Mesenchymal stem cell (in vitro differentiated cells and primary cell): ENCODE data around the gene ANXA4.
A peak's percentile ranks its signal among the peaks of the same experiment; 100 is the strongest.

Experiments
- DNase-seq: peaks from one replicate; pipeline ENCODE4 v3.0.0-alpha.2; 2013
- H2AFZ ChIP-seq: one replicate; pipeline ENCODE4 v1.6.1; 2013; ENCODE audit warnings: low read depth, mild to moderate bottlenecking, control low read depth, inconsistent platforms, low read length, moderate library complexity
- H2AK5ac ChIP-seq: 2 replicates; pipeline ENCODE4 v1.6.1; 2013; ENCODE audit warnings: low read length, moderate library complexity, mild to moderate bottlenecking, inconsistent platforms; ENCODE audit not compliant: severe bottlenecking
- H2BK120ac ChIP-seq: one replicate; pipeline ENCODE4 v1.6.1; 2013; ENCODE audit warnings: low read depth, mild to moderate bottlenecking, inconsistent platforms, low read length, moderate library complexity
- H2BK12ac ChIP-seq, 2 experiments: one replicate each; pipeline ENCODE4 v1.6.1; 2013; ENCODE audit warnings: inconsistent platforms in 2 of 2, low read length in 2 of 2, mild to moderate bottlenecking in 2 of 2, moderate library complexity in 2 of 2, control low read depth in 1 of 2
- H2BK15ac ChIP-seq: one replicate; pipeline ENCODE4 v1.6.1; 2013; ENCODE audit warnings: mild to moderate bottlenecking, low read depth, inconsistent platforms; ENCODE audit not compliant: poor library complexity, severe bottlenecking
- H2BK5ac ChIP-seq: 2 replicates; pipeline ENCODE4 v1.6.1; 2013; ENCODE audit warnings: low read depth, mild to moderate bottlenecking, low read length, control low read depth, inconsistent platforms; ENCODE audit not compliant: poor library complexity, severe bottlenecking
- H3K14ac ChIP-seq, 2 experiments: one replicate each; pipeline ENCODE4 v1.6.1; 2013; ENCODE audit warnings: inconsistent platforms in 2 of 2, low read length in 2 of 2, control low read depth in 1 of 2, mild to moderate bottlenecking in 1 of 2, moderate library complexity in 1 of 2
- H3K18ac ChIP-seq, 2 experiments: one replicate each; pipeline ENCODE4 v1.6.1; 2013; ENCODE audit warnings: inconsistent platforms in 2 of 2, low read length in 2 of 2, control low read depth in 1 of 2, low read depth in 1 of 2, mild to moderate bottlenecking in 1 of 2
- H3K23ac ChIP-seq, 2 experiments: one replicate each; pipeline ENCODE4 v1.6.1; 2013; ENCODE audit warnings: inconsistent platforms in 2 of 2, low read length in 2 of 2, mild to moderate bottlenecking in 2 of 2, moderate library complexity in 2 of 2, control low read depth in 1 of 2
- H3K27ac ChIP-seq: 2 replicates; pipeline ENCODE4 v1.5.1; 2013; ENCODE audit warnings: mild to moderate bottlenecking, moderate library complexity, low read length, control low read depth, inconsistent platforms; ENCODE audit not compliant: poor library complexity, severe bottlenecking
- H3K27me3 ChIP-seq, 2 experiments: 2 replicates each; pipeline versions ENCODE4 v1.6.1 to v1.7.0; 2013; ENCODE audit warnings: low read length in 2 of 2, mild to moderate bottlenecking in 2 of 2, moderate library complexity in 2 of 2, control low read depth in 1 of 2, inconsistent platforms in 1 of 2; ENCODE audit not compliant: control insufficient read depth in 1 of 2, insufficient read depth in 1 of 2
- H3K36me3 ChIP-seq, 2 experiments: 2 replicates each; pipeline versions ENCODE4 v1.6.1 to v1.7.0; 2013; ENCODE audit warnings: low read length in 2 of 2, control low read depth in 1 of 2, inconsistent platforms in 1 of 2, low read depth in 1 of 2, mild to moderate bottlenecking in 1 of 2; ENCODE audit not compliant: insufficient read depth in 2 of 2, control insufficient read depth in 1 of 2
- H3K4ac ChIP-seq, 2 experiments: one replicate each; pipeline ENCODE4 v1.6.1; 2013; ENCODE audit warnings: inconsistent platforms in 2 of 2, low read length in 2 of 2, mild to moderate bottlenecking in 2 of 2, moderate library complexity in 2 of 2, control low read depth in 1 of 2, low read depth in 1 of 2
- H3K4me1 ChIP-seq: 2 replicates; pipeline ENCODE4 v1.6.1; 2013; ENCODE audit warnings: low read depth, low read length, control low read depth; ENCODE audit not compliant: control insufficient read depth, insufficient read depth
- H3K4me2 ChIP-seq: 2 replicates; pipeline ENCODE4 v1.6.1; 2013; ENCODE audit warnings: low read length, mild to moderate bottlenecking, inconsistent platforms; ENCODE audit not compliant: poor library complexity, severe bottlenecking
- H3K4me3 ChIP-seq, 2 experiments: 2 replicates each; pipeline versions ENCODE4 v1.5.1 to v1.7.0; 2013; ENCODE audit warnings: low read length in 2 of 2, mild to moderate bottlenecking in 2 of 2, control low read depth in 1 of 2, low read depth in 1 of 2; ENCODE audit not compliant: insufficient read depth in 1 of 2
- H3K79me1 ChIP-seq: replicated peaks from 2 replicates; pipeline ENCODE4 v1.6.1; 2013; ENCODE audit warnings: mild to moderate bottlenecking, control low read depth, low read length, inconsistent platforms; ENCODE audit not compliant: poor library complexity, severe bottlenecking
- H3K9ac ChIP-seq: 2 replicates; pipeline ENCODE4 v1.7.0; 2013; ENCODE audit warnings: mild to moderate bottlenecking, low read length, moderate library complexity
- H3K9me3 ChIP-seq: 2 replicates; pipeline ENCODE4 v1.7.0; 2013; ENCODE audit warnings: mild to moderate bottlenecking, low read length; ENCODE audit not compliant: control insufficient read depth
- H4K8ac ChIP-seq: one replicate; pipeline ENCODE4 v1.6.1; 2013; ENCODE audit warnings: inconsistent platforms, mild to moderate bottlenecking, low read length, moderate library complexity
- H4K91ac ChIP-seq: one replicate; pipeline ENCODE4 v1.6.1; 2013; ENCODE audit warnings: mild to moderate bottlenecking, low read length, inconsistent platforms
- WGBS: methylation state at CpG from one replicate; pipeline ENCODE4 v1.1.7; 2013; ENCODE audit warnings: mixed read lengths; 5-methylcytosine and 5-hydroxymethylcytosine counted together

ANXA4 gene

GRCh38 chr2:69767034-69767433, 25.1 kb downstream of the ANXA4 start:
- peak overlapping the region in 1 of 2 experiments; percentile 25 for H3K4me3 ChIP-seq
- no peak overlapping the region for H2BK5ac ChIP-seq
- H3K27ac ChIP-seq, result peak overlapping the region; percentile 4
- H3K23ac ChIP-seq, result no peak overlapping the region
- no peaks in the 10 kb centered on the region for H3K27me3 ChIP-seq
- no peak overlapping the region for H2AFZ ChIP-seq
- no peak overlapping the region for H2BK12ac ChIP-seq
- H2BK120ac ChIP-seq, result no peak overlapping the region
- peak overlapping the region; percentile 66 for H3K9ac ChIP-seq
- H3K9me3 ChIP-seq, result no peaks in the 10 kb centered on the region
- peak overlapping the region; percentile 45 for H4K8ac ChIP-seq
- H2AK5ac ChIP-seq, result peak overlapping the region; percentile 16
- no peak overlapping the region for H4K91ac ChIP-seq
- H3K79me1 ChIP-seq, result peaks cover 9% of the 10 kb centered on the region
- peaks cover 22% of the 10 kb centered on the region for H3K4me1 ChIP-seq
- no peak overlapping the region for H3K4ac ChIP-seq
- no peak overlapping the region for H3K14ac ChIP-seq
- DNase-seq, result peak; percentile 74
- H3K4me2 ChIP-seq, result no peak overlapping the region
- H2BK15ac ChIP-seq, result no peak overlapping the region
- H3K18ac ChIP-seq, result no peak overlapping the region
- 45% methylated on average over 3 of the region's 3 CpGs for WGBS
- H3K36me3 ChIP-seq, result peaks cover 17 to 20% of the 10 kb centered on the region in 2 experiments

GRCh38 chr2:69768235-69768634, 26.3 kb downstream of the ANXA4 start:
- no peak overlapping the region for H3K9ac ChIP-seq
- H3K79me1 ChIP-seq, result peaks cover 8% of the 10 kb centered on the region
- H2BK15ac ChIP-seq, result no peak overlapping the region
- H2BK12ac ChIP-seq, result peak overlapping the region; percentile 75 to 92
- no peak for DNase-seq
- peak overlapping the region; percentile 74 for H4K91ac ChIP-seq
- H3K4me1 ChIP-seq, result peaks cover 21% of the 10 kb centered on the region
- H3K23ac ChIP-seq, result no peak overlapping the region
- no peak overlapping the region for H2AK5ac ChIP-seq
- H3K18ac ChIP-seq, result peak overlapping the region in 1 of 2 experiments; percentile 79
- peak overlapping the region in 1 of 2 experiments; percentile 24 for H3K4ac ChIP-seq
- H3K27me3 ChIP-seq, result no peaks in the 10 kb centered on the region
- no peaks in the 10 kb centered on the region for H3K9me3 ChIP-seq
- H2BK5ac ChIP-seq, result no peak overlapping the region
- H3K4me2 ChIP-seq, result no peak overlapping the region
- no peak overlapping the region for H2AFZ ChIP-seq
- H2BK120ac ChIP-seq, result no peak overlapping the region
- peaks cover 10 to 17% of the 10 kb centered on the region in 2 experiments for H3K36me3 ChIP-seq
- whole genome bisulfite sequencing, result 98% methylated on average over 5 of the region's 5 CpGs
- H4K8ac ChIP-seq, result no peak overlapping the region
- H3K4me3 ChIP-seq, result no peak overlapping the region
- H3K27ac ChIP-seq, result no peak overlapping the region
- no peak overlapping the region for H3K14ac ChIP-seq

- no peak for DNase-seq
- Histone ChIP-seq H3K4me2 (no peak overlapping the region), H4K8ac (no peak overlapping the region), H3K14ac (no peak overlapping the region), H3K4me3 (no peak overlapping the region), H3K4ac (no peak overlapping the region), H2BK120ac (no peak overlapping the region), H2BK15ac (no peak overlapping the region), H3K27me3 (no peaks in the 10 kb centered on the region), H3K27ac (no peak overlapping the region), H2BK5ac (no peak overlapping the region), H2BK12ac (no peak overlapping the region), H3K23ac (no peak overlapping the region), H3K18ac (no peak overlapping the region), H3K4me1 (peaks cover 22% of the 10 kb centered on the region), H3K9me3 (no peaks in the 10 kb centered on the region), H4K91ac (no peak overlapping the region), H3K9ac (no peak overlapping the region), H2AK5ac (no peak overlapping the region), H3K36me3 (peaks cover 12 to 17% of the 10 kb centered on the region in 2 experiments), H2AFZ (no peak overlapping the region), H3K79me1 (peaks cover 8% of the 10 kb centered on the region)
- WGBS, result 100% methylated on average over 2 of the region's 2 CpGs
Measured at GRCh38 chr2:69768789-69769188, 26.9 kb downstream of the ANXA4 start.

- H2BK15ac ChIP-seq, result no peak overlapping the region
- no peaks in the 10 kb centered on the region for H3K9me3 ChIP-seq
- no peak overlapping the region for H3K14ac ChIP-seq
- peaks cover 14% of the 10 kb centered on the region in 2 experiments for H3K36me3 ChIP-seq
- no peak overlapping the region for H4K8ac ChIP-seq
- H2AK5ac ChIP-seq, result no peak overlapping the region
- no peak for DNase-seq
- H2AFZ ChIP-seq, result no peak overlapping the region
- no peak overlapping the region for H2BK120ac ChIP-seq
- no peak overlapping the region for H3K4me2 ChIP-seq
- no CpG with 5 or more reads among the region's 1 CpG for whole genome bisulfite sequencing
- no peak overlapping the region for H3K4ac ChIP-seq
- no peak overlapping the region for H2BK5ac ChIP-seq
- no peak overlapping the region for H3K4me3 ChIP-seq
- H3K79me1 ChIP-seq, result peaks cover 7% of the 10 kb centered on the region
- H3K18ac ChIP-seq, result no peak overlapping the region
- peak overlapping the region; percentile 85 for H3K9ac ChIP-seq
- H4K91ac ChIP-seq, result no peak overlapping the region
- no peak overlapping the region for H2BK12ac ChIP-seq
- H3K4me1 ChIP-seq, result peaks cover 23% of the 10 kb centered on the region
- no peaks in the 10 kb centered on the region for H3K27me3 ChIP-seq
- no peak overlapping the region for H3K27ac ChIP-seq
- H3K23ac ChIP-seq, result no peak overlapping the region
Measured at GRCh38 chr2:69769272-69769671, 27.3 kb downstream of the ANXA4 start.
